GM18519 (cell line): ENCODE results near the gene FIGNL1.
A peak's percentile ranks its signal among the peaks of the same experiment; 100 is the strongest.

ENCODE experiments used
- ATAC-seq: cut with Tn5 transposase; IDR thresholded peaks from one replicate; pipeline ENCODE4 v1.9.1; 2021; ENCODE audit warnings: mild to moderate bottlenecking, moderate library complexity; ENCODE audit not compliant: unreplicated experiment, low FRiP score

Gene FIGNL1

DNA sequence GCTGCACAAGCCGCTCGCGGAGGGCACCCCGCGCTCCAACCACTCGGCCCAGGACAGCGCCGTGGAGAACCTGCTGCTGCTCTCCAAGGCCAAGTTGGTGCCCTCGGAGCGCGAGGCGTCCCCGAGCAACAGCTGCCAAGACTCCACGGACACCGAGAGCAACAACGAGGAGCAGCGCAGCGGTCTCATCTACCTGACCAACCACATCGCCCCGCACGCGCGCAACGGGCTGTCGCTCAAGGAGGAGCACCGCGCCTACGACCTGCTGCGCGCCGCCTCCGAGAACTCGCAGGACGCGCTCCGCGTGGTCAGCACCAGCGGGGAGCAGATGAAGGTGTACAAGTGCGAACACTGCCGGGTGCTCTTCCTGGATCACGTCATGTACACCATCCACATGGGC is 50.0 kb downstream of the FIGNL1 start:
- ATAC-seq = no peak

GRCh38 chr7:50399635-50400034 is 50.5 kb downstream of the FIGNL1 start:
- no peak for ATAC-seq

GRCh38 chr7:50399206-50399605 is 50.9 kb downstream of the FIGNL1 start:
- ATAC-seq = no peak

GRCh38 chr7:50397971-50398324 is 52.2 kb downstream of the FIGNL1 start:
- ATAC-seq = no peak

DNA sequence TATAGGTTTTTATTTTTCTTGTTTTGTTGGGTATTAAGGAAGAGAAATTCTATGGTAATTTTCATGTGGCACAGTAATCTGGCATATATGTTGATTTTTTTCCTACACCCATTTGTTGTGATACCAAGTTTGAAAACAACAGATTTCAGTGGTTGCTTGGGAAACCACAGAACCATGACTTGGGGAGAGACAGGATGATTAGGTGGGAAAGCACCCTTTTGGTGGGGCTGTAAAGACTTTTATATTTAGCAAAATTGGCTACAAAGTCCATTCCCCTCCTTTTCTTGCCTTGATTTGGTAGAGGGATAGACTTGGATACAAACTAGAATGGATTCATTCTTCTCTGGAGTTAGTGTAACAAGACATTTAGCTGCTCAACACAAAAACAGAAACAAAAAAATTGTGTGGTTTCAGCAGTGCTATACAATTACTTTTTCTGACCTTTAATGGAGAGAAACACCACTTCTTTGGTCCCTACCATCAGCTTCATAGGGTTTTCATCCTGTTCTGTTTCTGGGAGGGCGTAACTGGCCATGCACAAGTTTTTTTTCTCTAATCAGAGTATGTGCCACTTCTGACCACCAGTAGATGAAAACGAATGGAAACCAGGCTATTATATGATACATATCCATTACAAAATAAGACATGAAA is 52.7 kb downstream of the FIGNL1 start:
- ATAC-seq = peak; percentile 40

DNA sequence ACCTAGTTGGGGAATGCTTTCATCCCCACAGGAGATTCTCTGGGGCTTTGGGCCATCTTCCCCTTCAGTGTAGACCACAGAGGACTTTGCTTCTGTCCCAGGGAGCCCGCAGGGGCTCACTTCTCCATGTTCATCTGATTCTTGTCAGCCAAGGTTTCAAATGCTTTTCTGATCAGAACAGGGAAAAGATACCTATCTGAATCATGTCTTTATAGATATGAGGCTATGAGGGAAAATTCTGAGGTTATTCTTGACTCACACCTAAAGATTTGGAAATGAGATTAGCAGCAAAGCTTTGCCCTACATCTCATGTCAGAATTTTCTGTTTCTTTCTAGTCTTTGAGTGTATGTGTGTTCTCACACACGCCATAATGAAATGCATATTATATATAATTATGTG is 53.3 kb downstream of the FIGNL1 start:
- ATAC-seq = peak; percentile 15

- no peak for ATAC-seq
These were observed 55.8 kb downstream of the FIGNL1 start for GRCh38 chr7:50394315-50394714.
